DND-41 (cell line): ENCODE data around the gene ALKBH8.

Experiments
- ATAC-seq: fragments of 200-7000 bp; cut with Tn5 transposase; 3 replicates; pipeline ENCODE4 v1.9.1; 2021; ENCODE audit warnings: low read depth; ENCODE audit not compliant: insufficient read depth
- DNase-seq: peaks from one replicate; pipeline ENCODE4 v3.0.0-alpha.2; 2020
- H2AFZ ChIP-seq: 2 replicates; pipeline ENCODE4 v1.6.0; 2012; ENCODE audit warnings: low read depth, low read length
- H3K27ac ChIP-seq: 2 replicates; pipeline ENCODE4 v1.5.1; 2012; ENCODE audit warnings: low read length, inconsistent platforms
- H3K27me3 ChIP-seq: fragments of 200-600 bp; sonication (generic); 2 replicates; pipeline ENCODE4 v1.6.0; 2012; ENCODE audit warnings: low read length, mild to moderate bottlenecking, inconsistent platforms; ENCODE audit not compliant: insufficient read depth, poor library complexity
- H3K36me3 ChIP-seq: 2 replicates; pipeline ENCODE4 v1.5.1; 2012; ENCODE audit warnings: low read length, inconsistent platforms; ENCODE audit not compliant: insufficient read depth
- H3K4me1 ChIP-seq: 2 replicates; pipeline ENCODE4 v1.5.1; 2012; ENCODE audit warnings: mild to moderate bottlenecking, low read length; ENCODE audit not compliant: insufficient read depth
- H3K4me2 ChIP-seq: 2 replicates; pipeline ENCODE4 v1.6.0; 2012; ENCODE audit warnings: mild to moderate bottlenecking, moderate library complexity, low read length, inconsistent platforms; ENCODE audit not compliant: insufficient read depth
- H3K4me3 ChIP-seq, 2 experiments: fragments of 200-600 bp in 1 of 2; shearing (Covaris generic) in 1 of 2; 2 replicates each; pipeline ENCODE4 v1.5.1; 2012 to 2016; ENCODE audit warnings: inconsistent platforms in 2 of 2, low read length in 2 of 2, mild to moderate bottlenecking in 2 of 2, low read depth in 1 of 2, moderate library complexity in 1 of 2
- H3K79me2 ChIP-seq: 2 replicates; pipeline ENCODE4 v1.6.0; 2012; ENCODE audit warnings: low read length, inconsistent platforms; ENCODE audit not compliant: insufficient read depth
- H3K9ac ChIP-seq: 2 replicates; pipeline ENCODE4 v1.6.0; 2012; ENCODE audit warnings: low read depth, mild to moderate bottlenecking, inconsistent platforms, low read length, moderate library complexity
- H3K9me3 ChIP-seq: 2 replicates; pipeline ENCODE4 v1.5.1; 2012; ENCODE audit warnings: low read length, moderate library complexity, mild to moderate bottlenecking, inconsistent platforms; ENCODE audit not compliant: insufficient read depth, severe bottlenecking
- H4K20me1 ChIP-seq: 2 replicates; pipeline ENCODE4 v1.6.0; 2012; ENCODE audit warnings: low read length; ENCODE audit not compliant: insufficient read depth
- CTCF ChIP-seq: IDR thresholded peaks from 2 replicates; pipeline ENCODE4 v1.5.1; 2012; ENCODE audit warnings: borderline replicate concordance, low read length, moderate library complexity, mild to moderate bottlenecking; ENCODE audit not compliant: poor library complexity, severe bottlenecking; ENCODE audit errors: extremely low read depth
- EZH2 ChIP-seq: IDR thresholded peaks from 3 replicates; pipeline ENCODE4 v1.6.1; 2012; ENCODE audit warnings: borderline replicate concordance, low read depth, mild to moderate bottlenecking, moderate library complexity, low read length, inconsistent platforms; ENCODE audit not compliant: severe bottlenecking

Gene ALKBH8

GRCh38 chr11:107598225-107599139, 32.9 kb upstream of the ALKBH8 start:
- DNase-seq = no peak
- Histone ChIP-seq H3K79me2 (no peaks in the 10 kb centered on the region), H3K4me3 (no peak overlapping the region), H2AFZ (no peak overlapping the region), H3K9ac (no peak overlapping the region), H3K27ac (no peak overlapping the region), H3K36me3 (no peaks in the 10 kb centered on the region), H3K27me3 (no peaks in the 10 kb centered on the region), H4K20me1 (no peaks in the 10 kb centered on the region), H3K4me2 (no peak overlapping the region), H3K9me3 (no peaks in the 10 kb centered on the region), H3K4me1 (no peaks in the 10 kb centered on the region)
- peak; percentile 44 for TF ChIP-seq CTCF
- TF ChIP-seq EZH2 = no peak
- peak; percentile 55; the same call in 1 of the 3 replicates for ATAC-seq

- H3K4me3 ChIP-seq = no peak overlapping the region
These were observed 29.2 kb upstream of the ALKBH8 start for GRCh38 chr11:107594736-107595135.

GRCh38 chr11:107593951-107594350, 28.4 kb upstream of the ALKBH8 start:
- H3K27me3 ChIP-seq = peaks cover 5% of the 10 kb centered on the region

More at GRCh38 chr11:107594736-107595135, 29.2 kb upstream of the ALKBH8 start:
- no peak for DNase-seq
- Histone ChIP-seq H3K79me2 (no peaks in the 10 kb centered on the region), H3K4me2 (no peak overlapping the region), H3K4me1 (no peaks in the 10 kb centered on the region), H3K27ac (no peak overlapping the region), H4K20me1 (no peaks in the 10 kb centered on the region), H3K9me3 (no peaks in the 10 kb centered on the region), H3K36me3 (no peaks in the 10 kb centered on the region), H2AFZ (no peak overlapping the region), H3K9ac (no peak overlapping the region), H3K27me3 (peaks cover 3% of the 10 kb centered on the region)
- ATAC-seq = no peak
- TF ChIP-seq EZH2 (no peak), CTCF (no peak)

More at GRCh38 chr11:107593951-107594350, 28.4 kb upstream of the ALKBH8 start:
- Histone ChIP-seq H3K4me2 (no peak overlapping the region), H3K9me3 (no peaks in the 10 kb centered on the region), H3K4me1 (no peaks in the 10 kb centered on the region), H3K79me2 (no peaks in the 10 kb centered on the region), H3K4me3 (no peak overlapping the region), H4K20me1 (no peaks in the 10 kb centered on the region), H3K27ac (no peak overlapping the region), H2AFZ (no peak overlapping the region), H3K9ac (no peak overlapping the region), H3K36me3 (no peaks in the 10 kb centered on the region)
- ATAC-seq (no peak), DNase-seq (no peak)
- TF ChIP-seq EZH2 = no peak
- TF ChIP-seq CTCF = no peak
